Spleen (tissue), 7 donors: ENCODE measurements around the gene VEGFA.

Experiments used
- CTCF ChIP-seq, 11 experiments: fragments of 200-600 bp in 7 of 11; fragments of 450-650 bp in 4 of 11; sonication (generic) in 4 of 11; IDR thresholded peaks in 8 of 11; conservative IDR thresholded peaks in 3 of 11; 1 replicate in 7 of 11; 2 replicates in 4 of 11; pipeline versions ENCODE4 v1.4.0 to v1.8.0; 2016 to 2021; ENCODE audit warnings: antibody characterized with exemption in 11 of 11, inconsistent platforms in 4 of 11, mild to moderate bottlenecking in 1 of 11
- POLR2A ChIP-seq, 3 donors: fragments of 450-650 bp; IDR thresholded peaks; one replicate each; pipeline ENCODE4 v1.5.1; 2017; ENCODE audit warnings: antibody characterized with exemption in 3 of 3, mild to moderate bottlenecking in 1 of 3
- donor health status: DM: no; HTN: no; CAD: no; lungs with moderate emphysema.
- donor health status: DM: no; HTN: no; CAD: no.
- donor health status: DM: no; HTN: no; CAD: no.

GRCh38 chr6:43742285-43742684, 27.7 kb upstream of the VEGFA start:
- no peak for TF ChIP-seq POLR2A (IDR thresholded peaks at IDR 0.05)
- TF ChIP-seq CTCF (IDR thresholded peaks at IDR 0.05 in 8 of 11, conservative IDR thresholded peaks at IDR 0.05 in 3 of 11): no peak
